ENCODE results near the gene GRIK3. TPM values are rescaled to one million over a fixed set of nuclear protein-coding genes. Genes with fewer than 3 reads are reported as not detected.

Gene GRIK3
- total RNA-seq, 1 donor from 2014 or later, result 3.9 TPM

- no peak for DNase-seq (ENCODE audit: low spot score)
These were observed 178.4 kb downstream of the GRIK3 start for GRCh38 chr1:36855699-36856494.

- no peak for DNase-seq (ENCODE audit: low spot score)
These were observed 180.7 kb downstream of the GRIK3 start for GRCh38 chr1:36853638-36854037.

GRCh38 chr1:36852586-36852985 is 181.7 kb downstream of the GRIK3 start:
- DNase-seq (ENCODE audit: low spot score), result no peak

DNA sequence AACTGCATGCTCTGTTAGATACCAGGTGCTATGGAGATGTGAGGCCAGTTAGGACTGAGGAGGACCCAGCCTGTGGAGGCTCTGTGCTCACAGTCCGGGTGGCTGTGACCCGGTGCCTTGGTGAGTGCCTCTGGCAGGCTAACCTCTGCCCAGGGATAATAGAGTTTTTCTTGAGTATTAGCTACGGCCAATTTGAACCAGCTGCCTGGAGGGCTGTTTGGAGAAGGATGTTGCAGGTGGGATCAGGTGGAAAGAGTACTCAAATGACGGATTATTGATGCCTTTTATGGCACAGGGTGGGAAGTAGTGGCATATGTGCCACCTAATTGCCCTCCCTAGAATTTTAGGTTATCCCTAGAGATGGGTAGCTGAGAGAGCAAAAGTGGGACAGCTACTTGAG is 182.7 kb downstream of the GRIK3 start:
- DNase-seq (ENCODE audit: low spot score), result no peak

GRCh38 chr1:36851087-36851486 is 183.2 kb downstream of the GRIK3 start:
- DNase-seq (ENCODE audit: low spot score), result no peak

GRCh38 chr1:36849956-36850355 is 184.4 kb downstream of the GRIK3 start:
- no peak for DNase-seq (ENCODE audit: low spot score)

GRCh38 chr1:36847761-36848160 is 186.6 kb downstream of the GRIK3 start:
- DNase-seq (ENCODE audit: low spot score), result no peak

GRCh38 chr1:36847186-36847585 is 187.1 kb downstream of the GRIK3 start:
- no peak for DNase-seq (ENCODE audit: low spot score)

GRCh38 chr1:36846357-36846756 is 188.0 kb downstream of the GRIK3 start:
- DNase-seq (ENCODE audit: low spot score), result no peak

- DNase-seq (ENCODE audit: low spot score), result no peak
These were observed 188.5 kb downstream of the GRIK3 start for GRCh38 chr1:36845802-36846201.

- DNase-seq (ENCODE audit: low spot score), result no peak
These were observed 189.4 kb downstream of the GRIK3 start for GRCh38 chr1:36844917-36845316.

- DNase-seq (ENCODE audit: low spot score), result no peak
These were observed 190.3 kb downstream of the GRIK3 start for GRCh38 chr1:36843906-36844610.

- DNase-seq (ENCODE audit: low spot score), result no peak
These were observed 191.3 kb downstream of the GRIK3 start for GRCh38 chr1:36843027-36843426.

DNA sequence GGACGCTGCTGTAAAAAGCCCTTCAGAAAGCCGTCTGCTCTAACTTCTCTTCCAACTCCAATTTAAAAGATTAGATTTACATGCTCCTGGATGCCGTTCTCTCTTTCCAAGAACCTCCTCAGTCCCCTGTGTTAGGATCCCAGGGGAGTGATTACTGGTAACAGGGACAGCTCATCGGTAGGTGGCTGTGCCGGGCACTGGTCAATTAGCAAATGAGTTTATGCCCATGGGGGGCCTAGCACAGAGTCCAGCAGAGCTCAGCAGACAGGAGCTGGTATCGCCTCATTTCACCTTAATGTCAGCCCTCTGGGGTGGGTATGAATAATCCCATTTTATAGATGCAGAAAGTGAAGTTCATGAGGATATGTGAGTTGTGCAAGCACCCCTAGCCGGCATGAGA is 191.9 kb downstream of the GRIK3 start:
- no peak for DNase-seq (ENCODE audit: low spot score)

- DNase-seq (ENCODE audit: low spot score), result no peak
These were observed 194.8 kb downstream of the GRIK3 start for GRCh38 chr1:36839485-36839884.

DNA sequence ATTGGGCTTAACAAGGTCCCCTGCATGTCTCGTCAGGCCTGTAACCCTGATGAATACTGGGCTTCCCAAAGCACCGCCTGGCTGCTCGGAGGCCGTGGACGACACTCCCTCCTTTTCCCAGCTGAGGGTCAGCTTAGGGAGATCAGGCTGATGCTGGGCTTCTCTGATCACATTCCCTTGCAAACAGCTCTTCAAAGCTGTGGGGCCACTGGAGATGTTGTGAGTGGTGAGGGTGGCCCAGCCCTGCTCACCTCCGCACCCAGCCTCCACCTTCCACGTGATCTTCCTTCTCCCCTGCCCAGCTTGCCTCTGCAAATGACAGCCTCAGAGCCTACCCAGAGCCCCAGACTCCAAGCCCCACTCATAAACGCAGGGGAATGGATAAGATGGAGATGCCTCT is 195.4 kb downstream of the GRIK3 start:
- no peak for DNase-seq (ENCODE audit: low spot score)

DNA sequence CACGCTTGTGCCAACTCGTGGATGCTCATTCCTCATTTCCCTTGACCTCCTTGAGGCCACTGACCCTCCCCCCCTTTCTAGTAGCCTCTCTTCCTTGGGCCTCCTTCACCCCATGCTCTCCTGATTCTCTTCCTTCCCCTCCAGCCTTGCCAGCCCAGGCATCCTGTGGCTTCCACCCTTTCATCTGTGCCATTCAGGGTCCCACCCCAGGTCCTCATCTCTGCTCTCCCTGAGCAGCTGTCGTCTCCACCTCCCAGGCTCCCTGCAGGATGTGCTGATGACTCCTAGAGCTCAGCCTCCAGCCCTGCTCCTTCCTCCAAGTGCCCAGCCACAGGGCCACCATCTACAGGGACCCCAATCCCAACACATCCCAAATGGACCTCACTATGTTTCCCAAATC is 197.4 kb downstream of the GRIK3 start:
- DNase-seq (ENCODE audit: low spot score), result no peak

DNA sequence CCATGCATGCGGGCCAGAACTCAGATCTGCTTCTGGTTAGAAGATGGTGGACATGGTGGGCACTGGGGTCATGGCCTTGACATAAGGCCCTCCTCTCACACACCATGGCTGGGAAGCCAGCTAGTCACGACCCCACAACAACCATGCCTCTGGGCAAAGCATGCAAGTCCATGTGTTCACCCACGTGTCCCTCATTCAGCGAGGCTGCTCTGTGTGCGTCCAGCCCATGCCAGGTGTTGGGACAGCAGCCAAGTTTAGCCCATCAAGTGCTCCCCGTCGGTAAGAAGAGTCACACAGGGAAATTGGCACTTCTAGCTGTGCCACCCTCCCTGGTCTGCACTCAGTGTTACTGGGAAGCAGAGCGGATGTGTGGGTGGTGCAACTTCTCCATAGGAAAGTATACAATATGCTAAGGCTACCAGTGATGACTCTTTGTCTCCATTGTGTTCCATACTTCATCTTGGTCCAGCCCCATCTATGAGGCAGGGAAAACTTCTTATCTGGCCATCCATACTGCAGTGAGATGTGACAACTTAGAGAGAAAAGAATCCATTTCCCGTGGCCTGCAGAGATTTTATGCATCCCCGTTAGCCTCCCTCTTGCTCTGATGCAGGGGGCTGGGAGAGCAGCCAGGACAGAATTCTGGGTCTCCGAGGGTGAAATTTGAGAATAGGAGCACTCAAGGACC is 198.0 kb downstream of the GRIK3 start:
- DNase-seq (ENCODE audit: low spot score), result no peak

- no peak for DNase-seq (ENCODE audit: low spot score)
These were observed 198.6 kb downstream of the GRIK3 start for GRCh38 chr1:36835696-36836095.

DNA sequence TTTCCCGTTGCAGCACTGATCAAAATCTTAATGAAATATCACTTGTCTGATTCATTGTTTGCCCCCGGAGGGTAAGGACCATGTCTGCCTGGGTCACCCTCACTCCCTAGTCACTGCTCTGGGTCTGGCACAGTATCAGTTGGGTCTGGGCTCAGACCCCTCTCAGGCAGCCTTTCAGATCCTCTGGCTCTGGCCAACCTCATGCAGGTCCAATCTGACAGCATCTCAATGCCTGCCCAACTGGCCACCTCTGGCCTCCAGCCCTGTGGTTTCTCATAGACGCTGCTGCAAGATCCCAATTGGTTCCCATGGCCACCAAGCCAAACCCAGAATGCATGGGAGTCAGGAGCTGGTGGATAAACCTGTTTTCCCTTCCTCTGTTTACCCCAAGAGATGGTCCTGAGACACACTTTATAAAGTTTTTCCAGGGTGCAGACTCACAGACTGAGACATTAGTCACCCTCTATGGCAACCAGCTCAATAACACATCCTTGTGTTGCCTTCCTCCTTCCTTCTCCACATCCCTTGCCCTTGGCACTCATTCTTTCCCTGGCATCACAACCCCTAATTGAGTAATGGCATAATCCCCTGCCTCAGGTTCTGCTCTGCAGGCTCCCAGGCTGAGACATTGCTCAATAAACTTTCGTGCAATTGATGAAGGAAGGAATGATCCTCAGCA is 199.2 kb downstream of the GRIK3 start:
- DNase-seq (ENCODE audit: low spot score), result no peak

GRCh38 chr1:36834586-36834985 is 199.7 kb downstream of the GRIK3 start:
- no peak for DNase-seq (ENCODE audit: low spot score)

GRCh38 chr1:36831186-36831810 is 203.0 kb downstream of the GRIK3 start:
- DNase-seq (ENCODE audit: low spot score), result no peak
